ENCODE results near the gene LMNA. TPM values are rescaled to one million over a fixed set of nuclear protein-coding genes. Genes with fewer than 3 reads are reported as not detected.
A peak's percentile ranks its signal among the peaks of the same experiment; 100 is the strongest.
"Not testable (repeated sequence)": the region's sequence is repeated elsewhere in the genome, so short reads cannot be mapped to it uniquely, and the experiment has no call there.

The LMNA gene
- total RNA-seq, 1 donor: 280 TPM

DNA sequence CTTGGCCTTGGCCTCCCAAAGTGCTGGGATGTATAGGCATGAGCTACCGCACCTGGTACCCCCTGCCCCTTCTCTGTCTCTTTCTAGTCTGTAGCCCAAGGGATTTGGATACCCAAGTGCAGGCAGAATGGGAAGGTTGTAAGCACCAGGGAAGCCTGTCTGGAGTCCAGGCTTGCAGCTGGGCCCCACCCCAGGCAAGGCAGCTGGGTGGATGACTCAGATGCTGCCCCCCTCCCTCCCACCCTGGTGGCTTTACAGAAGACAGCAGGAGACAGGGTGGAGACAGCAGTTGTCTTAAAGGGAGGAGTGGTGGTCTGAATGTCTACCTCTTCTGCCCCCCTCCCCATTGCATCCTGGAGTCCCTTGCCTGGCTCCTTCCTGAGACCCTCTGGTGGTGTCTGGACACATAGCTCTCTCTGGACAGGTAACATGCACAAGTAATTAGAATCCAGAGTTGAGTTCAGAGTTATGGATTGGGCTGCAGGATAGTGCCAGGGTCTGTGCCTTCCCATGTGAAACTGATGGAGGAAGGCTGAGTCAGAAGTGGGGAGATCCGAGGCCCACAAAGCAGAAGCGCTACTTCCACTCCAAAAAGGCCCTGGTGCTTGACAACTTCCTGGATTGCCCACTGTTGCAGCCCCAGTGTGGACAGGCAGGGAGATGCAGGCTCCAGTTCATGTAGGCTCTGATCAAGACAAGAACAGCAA lies 5.1 kb downstream of the LMNA start:
- DNase-seq (ENCODE audit: low read depth in 2 of 3, low spot score in 2 of 3): peak in 2 of 3 donors; percentile 69 to 70

DNA sequence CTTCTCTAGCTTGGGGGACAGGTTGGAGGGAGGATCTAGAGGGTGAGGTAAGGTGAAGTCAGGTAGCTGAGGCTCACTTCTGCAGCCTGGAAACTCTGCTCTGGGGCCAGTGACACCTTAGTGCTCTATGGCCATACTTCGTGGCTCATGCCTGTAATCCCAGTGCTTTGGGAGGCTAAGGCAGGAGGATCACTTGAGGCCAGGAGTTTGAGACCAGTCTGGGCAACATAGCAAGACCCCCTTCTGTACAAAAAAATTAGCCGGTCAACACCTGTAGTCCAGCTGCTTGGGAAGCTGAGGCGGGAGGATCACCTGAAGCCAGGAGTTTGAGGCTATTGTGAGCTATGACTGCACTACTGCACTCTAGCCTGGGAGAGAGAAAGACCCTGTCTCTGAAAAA lies 5.8 kb downstream of the LMNA start:
- DNase-seq (ENCODE audit: low read depth in 2 of 3, low spot score in 2 of 3): no peak

DNA sequence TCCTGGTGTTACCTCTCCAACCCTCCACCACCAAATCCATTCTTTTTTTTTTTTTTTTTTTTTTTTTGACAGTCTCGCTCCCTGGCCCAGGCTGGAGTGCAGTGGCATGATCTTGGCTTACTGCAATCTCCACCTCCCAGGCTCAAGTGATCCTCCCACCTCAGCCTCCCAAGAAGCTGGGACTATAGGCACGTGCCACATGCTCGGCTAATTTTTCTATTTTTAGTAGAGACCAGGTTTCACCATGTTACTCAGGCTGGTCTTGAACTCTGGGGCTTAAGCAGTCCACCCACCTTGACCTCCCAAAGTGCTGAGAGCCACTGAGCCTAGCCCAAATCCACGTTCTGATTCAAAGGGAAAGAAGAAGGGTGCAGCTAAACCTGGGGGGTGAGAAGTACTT lies 6.5 kb downstream of the LMNA start:
- not testable (repeated sequence) for DNase-seq (ENCODE audit: low read depth in 2 of 3, low spot score in 2 of 3)

DNA sequence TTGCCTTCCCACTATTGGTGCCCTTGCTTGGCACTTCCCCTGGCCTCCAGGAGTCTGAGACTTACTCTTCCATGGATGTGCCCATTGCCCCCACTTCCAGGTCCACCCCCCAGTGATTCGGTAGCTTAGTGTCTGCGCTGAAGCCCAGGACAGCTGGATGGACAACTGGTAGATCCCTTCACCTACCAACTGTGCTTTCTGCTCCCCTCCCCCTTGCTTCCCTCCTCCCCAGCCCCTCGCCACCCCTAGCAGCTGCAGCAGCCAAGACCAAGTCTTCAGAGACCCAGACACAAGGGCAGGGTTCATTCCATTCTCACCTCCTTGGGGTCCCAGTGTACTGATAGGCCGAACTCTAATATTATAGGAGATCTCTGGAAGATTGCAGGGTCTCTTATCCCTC lies 6.9 kb downstream of the LMNA start:
- no peak for DNase-seq (ENCODE audit: low read depth in 2 of 3, low spot score in 2 of 3)

DNA sequence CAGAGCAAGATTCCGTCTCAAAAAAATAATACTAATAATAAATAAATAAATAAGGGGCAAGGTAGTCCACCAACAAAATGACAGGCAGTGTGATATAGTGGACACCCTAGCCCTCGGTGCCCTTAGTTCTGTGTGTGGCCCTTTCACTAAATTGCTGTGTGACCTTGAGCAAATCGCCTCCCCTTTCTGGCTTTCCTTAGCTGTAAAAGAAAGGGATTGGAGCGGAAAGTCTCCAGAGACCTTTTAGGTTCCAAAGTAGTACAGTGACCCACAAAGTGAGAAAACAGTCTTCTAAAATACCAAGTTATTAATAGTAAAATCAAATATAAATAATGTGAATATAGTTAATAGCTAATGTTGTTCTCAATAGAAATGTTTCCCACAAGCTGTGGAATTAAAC lies 7.6 kb downstream of the LMNA start:
- no peak for DNase-seq (ENCODE audit: low read depth in 2 of 3, low spot score in 2 of 3)

DNA sequence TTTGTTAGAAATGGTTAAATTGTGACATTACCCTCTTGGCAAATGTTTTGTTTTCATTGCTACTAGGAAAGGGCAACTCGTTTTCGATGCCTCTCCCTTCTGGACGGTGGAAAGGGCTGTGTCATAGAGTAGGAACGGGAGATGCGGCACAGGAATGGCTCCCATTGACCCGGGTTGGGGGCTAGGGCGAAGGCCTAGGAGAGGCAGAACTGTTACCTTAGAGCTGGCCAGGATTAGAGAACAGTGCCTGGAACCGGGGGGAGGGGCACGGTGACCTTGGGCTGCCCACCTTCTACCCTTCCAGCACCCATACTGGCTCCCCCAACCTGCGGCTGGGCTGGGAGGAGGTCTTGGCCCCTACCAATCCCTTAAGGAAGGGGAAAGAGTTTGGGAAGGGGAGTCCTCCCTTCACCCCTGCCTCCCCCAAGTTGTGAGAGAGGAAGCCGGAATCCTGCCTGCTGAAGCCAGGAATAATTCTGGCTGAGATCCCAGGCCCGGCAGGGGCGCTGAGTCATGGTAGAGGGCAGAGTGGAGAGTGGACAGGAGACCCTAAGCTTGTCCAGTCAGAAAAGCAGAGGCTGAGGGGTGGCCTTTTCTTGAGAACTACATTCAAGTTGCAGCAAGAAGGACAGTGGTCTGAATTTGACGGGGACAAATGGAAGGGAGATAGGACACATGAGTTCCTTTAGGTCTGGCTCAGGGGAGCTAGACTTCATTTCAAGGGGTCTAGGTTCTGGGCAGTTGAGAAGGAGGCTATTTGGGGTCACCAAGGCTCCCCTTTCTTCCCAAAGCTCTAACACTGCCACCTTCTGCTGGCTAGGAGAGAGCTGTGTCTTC lies 8.2 kb downstream of the LMNA start:
- no peak for DNase-seq (ENCODE audit: low read depth in 2 of 3, low spot score in 2 of 3)

DNA sequence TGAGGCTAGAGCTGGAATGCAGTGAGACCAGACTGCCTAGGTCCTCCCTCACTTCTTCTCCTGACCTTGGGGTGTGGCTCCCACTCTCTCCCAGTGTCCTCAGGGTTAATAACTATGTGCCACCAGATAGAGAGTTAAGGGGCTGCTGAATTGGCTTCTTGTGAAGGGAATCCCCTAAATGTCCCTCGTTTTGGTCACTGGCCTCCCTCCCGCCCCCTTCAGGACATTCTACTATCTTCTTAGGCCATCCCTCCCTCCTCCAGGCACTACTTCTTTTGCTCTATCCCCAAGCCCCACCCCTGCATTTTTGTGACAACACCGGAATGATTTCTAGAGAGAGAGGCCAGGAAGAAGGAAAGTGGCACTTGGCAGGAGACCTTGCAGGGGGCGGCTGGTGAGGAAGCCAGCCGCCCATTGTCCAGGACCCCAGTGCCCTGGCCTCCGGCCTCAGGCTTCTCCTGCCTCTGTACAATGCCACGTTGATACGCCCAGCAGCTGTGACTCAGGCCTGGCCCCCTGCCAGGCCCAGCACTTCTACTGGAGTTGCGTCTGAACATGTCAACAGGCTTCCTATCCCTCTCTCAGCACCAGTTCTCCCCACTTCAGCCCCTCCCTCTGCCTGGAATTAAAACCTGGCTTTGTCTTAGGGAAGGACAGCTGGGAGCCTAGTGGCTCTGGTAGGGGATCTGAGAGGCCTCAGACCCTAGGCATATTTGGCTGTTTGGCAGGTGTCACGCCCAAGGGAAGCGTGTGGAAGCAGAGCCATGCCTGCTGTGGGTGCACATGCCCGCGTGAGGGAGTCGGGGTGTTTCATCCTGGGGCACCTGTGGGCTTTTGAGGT lies 9.1 kb downstream of the LMNA start:
- peak in 2 of 3 donors; percentile 87 to 90 for DNase-seq (ENCODE audit: low read depth in 2 of 3, low spot score in 2 of 3)

DNA sequence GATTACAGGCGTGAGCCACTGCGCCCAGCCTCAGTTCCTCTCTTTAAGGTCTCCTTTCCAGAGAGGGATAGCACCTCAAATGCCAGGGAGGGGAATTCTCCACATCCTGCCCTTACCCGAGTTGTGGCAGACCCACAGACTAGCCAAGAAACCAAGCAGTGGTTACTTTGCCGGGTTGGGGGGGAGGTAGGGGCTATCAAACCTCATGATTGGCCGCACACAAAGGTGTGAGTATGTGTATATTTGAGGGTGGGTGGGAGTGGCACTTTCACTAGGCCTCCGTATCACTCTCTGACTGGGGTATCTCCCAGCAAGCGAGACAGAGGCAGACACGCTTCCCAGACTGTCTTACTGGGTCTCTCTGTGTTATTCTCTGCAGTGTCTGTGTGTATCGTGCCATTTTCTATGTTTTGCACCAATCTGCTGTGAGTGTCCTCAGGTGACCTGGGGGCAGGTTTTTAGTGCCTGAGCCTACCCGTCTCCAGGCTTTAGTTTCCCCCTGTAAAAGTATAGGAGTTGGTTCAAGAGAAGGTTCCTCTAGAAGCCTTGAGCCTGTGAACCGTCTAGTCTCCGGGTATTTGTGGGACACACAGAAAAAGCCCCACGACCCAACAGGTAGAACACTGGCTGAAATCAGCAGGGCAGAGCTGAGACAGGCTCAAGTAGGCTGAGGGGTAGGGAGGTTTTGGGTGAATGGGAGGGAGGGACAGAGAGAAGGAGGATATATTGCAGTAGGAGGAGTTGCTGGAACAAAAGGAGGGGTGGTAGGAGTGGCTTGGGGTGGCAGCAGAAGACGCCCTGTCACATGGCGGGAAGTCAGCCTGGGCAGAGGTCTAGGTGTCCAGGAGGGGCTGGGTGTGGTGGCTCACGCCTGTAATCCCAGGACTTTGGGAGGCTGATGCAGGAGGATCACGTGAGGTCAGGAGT lies 10.3 kb downstream of the LMNA start:
- no peak for DNase-seq (ENCODE audit: low read depth in 2 of 3, low spot score in 2 of 3)

DNA sequence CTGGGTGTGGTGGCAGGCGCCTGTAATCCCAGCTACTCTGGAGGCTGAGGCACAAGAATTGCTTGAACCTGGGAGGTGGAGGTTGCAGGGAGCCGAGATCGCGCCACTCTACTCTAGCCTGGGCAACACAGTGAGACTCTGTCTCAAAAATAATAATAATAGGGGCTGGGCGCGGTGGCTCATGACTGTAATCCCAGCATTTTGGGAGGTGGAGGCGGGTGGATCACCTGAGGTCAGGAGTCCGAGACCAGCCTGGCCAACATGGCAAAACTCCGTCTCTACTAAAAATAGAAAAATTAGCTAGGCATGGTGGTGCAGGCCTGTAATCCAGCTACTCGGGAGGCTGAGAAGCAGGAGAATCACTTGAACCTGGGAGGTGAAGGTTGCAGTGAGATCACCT lies 11.0 kb downstream of the LMNA start:
- not testable (repeated sequence) for DNase-seq (ENCODE audit: low read depth in 2 of 3, low spot score in 2 of 3)

DNA sequence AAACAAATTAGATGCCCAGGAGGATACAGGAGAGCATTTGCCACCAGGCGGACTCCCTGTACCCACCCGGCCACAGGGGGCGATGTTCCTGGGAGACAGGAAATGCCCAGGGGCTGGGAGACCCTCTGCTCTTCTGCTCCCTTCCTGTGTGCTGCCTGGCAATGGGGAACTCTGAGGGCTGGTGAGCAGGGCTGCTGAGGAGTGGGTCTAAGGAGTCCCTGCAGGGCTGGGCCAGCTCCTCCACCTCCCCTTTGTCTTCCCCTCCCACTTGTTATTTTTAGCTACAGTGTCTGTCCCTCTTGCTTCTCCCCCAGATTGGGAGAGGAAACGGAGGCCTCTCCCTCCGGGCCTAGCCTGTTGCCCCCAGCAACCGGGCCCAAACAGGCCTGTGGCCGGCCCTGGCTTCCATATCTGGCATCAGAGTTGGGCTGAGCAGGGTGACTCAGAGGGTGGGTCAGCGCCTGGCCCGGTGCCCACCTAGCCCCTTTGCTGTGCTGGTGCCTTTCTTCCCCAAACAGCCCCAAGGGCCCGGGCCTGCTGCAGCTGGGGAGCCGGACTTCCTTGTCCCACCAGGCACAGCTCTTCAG lies 11.6 kb downstream of the LMNA start:
- peak in 2 of 3 donors; percentile 94 to 95 for DNase-seq (ENCODE audit: low read depth in 2 of 3, low spot score in 2 of 3)

DNA sequence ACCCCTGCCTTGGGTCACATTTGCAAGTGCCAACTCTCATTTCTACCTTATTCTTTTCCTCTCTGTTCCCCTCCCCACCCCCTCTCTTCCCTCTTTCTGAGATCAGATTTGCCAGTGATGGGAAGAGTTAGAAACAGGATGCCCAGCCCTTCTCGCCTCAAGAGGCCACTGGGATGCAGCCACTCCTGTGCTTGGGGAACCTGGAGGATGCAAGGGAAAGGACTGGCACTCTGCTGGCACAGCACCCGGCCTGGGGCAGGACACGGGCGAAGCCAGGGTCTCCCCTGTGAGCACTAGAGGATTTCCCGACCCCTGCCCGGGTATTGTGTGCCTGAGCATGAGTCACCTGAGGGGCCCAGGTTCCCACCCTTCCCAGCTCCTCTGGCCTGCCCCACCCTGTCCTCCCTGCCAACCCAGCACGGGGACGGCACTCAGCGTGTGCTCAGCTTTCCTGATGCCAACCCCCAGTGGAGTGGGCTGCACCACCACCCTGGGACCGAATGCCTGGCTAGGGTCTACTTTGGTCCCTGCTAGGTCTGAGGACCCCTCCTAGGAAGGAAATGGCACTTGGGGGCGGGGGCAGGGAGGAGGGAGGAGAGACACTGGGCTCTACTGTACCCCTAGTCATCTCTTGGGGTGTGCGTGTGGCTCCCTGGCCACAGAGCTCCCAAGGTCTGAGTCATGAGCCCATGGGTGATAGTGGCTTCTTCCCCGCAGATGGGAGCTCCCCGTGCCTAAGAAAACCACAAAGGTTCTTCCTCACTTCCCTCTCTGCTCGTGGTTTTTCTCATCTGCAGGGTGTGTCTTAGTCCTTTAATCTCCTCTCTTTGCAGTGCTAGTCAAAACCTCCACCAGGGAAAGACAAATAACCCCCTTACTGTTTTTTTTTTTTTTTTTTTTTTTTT lies 12.4 kb downstream of the LMNA start:
- peak; percentile 70 to 93 (median 89) for DNase-seq (ENCODE audit: low read depth in 2 of 3, low spot score in 2 of 3)

DNA sequence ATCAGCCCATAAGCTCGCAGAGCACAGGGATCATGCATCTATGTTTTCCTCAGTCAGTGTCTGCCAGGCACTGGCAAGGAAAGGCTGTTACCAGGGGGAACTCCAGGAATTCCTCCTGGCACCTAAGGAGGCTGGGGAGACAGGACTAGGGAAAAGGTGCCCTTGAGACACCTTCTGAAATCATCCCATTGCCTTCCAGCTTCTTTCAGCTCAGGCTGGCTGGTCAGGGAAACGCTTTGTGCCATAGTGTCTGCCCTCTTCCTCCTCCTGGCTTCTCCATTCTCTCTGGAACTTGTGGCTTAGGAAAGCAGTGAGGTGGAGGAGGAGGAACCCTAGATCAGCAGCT lies 13.8 kb downstream of the LMNA start:
- no peak for DNase-seq (ENCODE audit: low read depth in 2 of 3, low spot score in 2 of 3)

DNA sequence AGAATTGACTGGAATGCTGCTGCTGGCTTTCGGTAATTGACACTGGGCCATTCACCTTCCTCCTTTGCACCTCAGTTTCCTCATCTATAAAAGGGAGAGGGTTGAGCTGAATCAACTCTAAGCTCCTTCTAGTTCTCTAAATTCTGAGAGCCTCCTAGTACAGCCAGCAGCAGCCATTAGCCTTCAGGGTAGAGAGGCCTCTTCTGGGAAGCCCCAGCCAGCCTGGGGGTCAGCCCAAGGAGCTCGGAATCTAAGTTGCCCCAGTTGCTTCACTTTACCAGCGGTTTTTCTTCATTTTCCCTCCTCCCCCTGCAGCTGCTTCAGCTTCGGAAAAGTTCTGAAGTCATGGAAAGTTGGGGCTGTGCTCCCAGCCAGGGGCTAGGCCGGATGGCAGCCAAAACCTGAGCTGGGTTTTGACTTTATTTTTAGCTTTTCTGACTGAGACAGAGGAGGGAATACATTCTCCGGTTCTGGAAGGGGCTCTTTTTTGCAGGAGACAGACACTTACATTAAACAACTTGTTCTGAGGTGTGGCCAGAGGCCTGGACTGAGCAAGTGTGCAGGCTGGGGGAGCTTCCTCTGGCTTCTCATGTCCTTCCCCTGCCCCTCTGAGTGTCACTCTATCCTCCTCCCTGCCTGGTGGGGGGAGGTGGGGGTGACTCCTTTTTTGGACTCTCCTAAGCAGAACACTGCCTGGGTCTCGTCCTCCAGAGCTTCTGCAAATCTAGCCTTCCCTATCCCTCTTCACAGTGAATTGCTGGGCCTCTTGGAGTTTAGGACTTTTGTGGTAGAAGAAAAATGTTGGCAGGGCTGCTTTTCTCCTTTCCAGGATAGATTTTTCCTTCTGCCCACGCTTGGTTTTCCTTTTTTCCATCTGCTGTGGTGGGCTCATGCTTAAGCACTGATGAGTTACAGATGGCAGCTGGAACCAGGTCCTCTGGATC lies 14.4 kb downstream of the LMNA start:
- no peak for DNase-seq (ENCODE audit: low read depth in 2 of 3, low spot score in 2 of 3)

DNA sequence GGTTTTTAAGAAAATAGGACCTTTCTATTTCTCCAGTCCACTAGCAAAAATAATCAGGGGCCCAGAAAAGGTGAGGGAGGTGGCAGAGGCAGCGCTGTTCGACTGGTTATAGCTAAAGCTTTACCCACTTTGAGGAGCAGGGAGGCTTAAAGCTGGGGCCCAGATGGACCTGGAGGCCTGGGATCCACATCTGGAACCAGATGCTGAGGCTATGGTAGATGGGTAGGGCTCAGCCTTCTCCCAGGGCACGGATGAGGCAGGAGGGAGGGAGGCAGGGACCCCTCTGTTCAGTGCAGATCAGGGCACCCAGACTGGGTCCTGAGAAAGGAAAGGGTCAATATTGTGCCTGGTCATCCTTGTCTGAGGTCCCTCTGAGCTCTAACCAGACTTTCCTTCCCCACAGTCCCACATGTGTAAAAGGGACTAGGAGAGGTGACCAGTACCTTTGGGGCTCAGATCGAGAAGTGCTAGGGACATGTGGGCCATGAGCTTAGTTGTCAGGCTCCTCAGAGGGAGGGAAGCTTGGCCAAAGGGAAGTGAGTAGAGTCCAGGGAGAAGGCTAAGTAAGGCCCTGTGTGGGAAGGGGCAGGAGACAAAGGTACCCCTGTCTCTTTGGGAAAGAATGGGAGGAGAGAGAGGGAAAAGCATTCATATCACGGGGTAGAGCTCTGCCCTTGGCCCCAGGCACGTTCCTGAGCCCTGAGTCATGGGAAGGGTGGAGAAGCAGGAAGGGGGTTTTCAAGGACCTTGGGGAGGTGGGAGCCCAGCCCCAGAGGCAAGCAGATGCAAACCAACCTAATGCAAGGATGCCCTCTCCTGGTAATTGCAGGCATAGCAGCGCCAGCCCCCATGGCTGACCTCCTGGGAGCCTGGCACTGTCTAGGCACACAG lies 15.4 kb downstream of the LMNA start:
- peak in 2 of 3 donors; percentile 67 to 69 for DNase-seq (ENCODE audit: low read depth in 2 of 3, low spot score in 2 of 3)

DNA sequence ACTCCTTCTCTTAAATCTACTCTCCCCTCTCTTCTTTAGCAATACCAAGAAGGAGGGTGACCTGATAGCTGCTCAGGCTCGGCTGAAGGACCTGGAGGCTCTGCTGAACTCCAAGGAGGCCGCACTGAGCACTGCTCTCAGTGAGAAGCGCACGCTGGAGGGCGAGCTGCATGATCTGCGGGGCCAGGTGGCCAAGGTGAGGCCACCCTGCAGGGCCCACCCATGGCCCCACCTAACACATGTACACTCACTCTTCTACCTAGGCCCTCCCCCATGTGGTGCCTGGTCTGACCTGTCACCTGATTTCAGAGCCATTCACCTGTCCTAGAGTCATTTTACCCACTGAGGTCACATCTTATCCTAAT lies 16.0 kb downstream of the LMNA start:
- DNase-seq (ENCODE audit: low read depth in 2 of 3, low spot score in 2 of 3): no peak

DNA sequence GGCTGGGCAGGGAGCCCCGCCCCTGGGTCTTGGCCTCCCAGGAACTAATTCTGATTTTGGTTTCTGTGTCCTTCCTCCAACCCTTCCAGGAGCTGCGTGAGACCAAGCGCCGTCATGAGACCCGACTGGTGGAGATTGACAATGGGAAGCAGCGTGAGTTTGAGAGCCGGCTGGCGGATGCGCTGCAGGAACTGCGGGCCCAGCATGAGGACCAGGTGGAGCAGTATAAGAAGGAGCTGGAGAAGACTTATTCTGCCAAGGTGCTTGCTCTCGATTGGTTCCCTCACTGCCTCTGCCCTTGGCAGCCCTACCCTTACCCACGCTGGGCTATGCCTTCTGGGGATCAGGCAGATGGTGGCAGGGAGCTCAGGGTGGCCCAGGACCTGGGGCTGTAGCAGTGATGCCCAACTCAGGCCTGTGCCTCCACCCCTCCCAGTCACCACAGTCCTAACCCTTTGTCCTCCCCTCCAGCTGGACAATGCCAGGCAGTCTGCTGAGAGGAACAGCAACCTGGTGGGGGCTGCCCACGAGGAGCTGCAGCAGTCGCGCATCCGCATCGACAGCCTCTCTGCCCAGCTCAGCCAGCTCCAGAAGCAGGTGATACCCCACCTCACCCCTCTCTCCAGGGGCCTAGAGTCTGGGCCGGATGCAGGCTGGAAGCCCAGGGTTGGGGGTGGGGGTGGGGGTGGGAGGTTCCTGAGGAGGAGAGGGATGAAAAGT lies 20.4 kb downstream of the LMNA start:
- no peak for DNase-seq (ENCODE audit: low read depth in 2 of 3, low spot score in 2 of 3)

Data from hematopoietic multipotent progenitor cell (in vitro differentiated cells).